Stomach (tissue), 9 donors: ENCODE results near the gene DHDH. TPM values are rescaled to one million over a fixed set of nuclear protein-coding genes. Genes with fewer than 3 reads are reported as not detected.

Experiments used
- DNase-seq, 2 donors: peaks; one replicate each; pipeline versions ENCODE4 v3.0.0 to v3.0.0-alpha.2; 2013 to 2019
- H3K27ac ChIP-seq, 5 donors: fragments of 200-600 bp in 4 of 5; sonication (generic) in 4 of 5; one replicate each; pipeline ENCODE4 v1.5.1; 2013 to 2019; ENCODE audit warnings: mild to moderate bottlenecking in 1 of 5, moderate library complexity in 1 of 5
- H3K27me3 ChIP-seq, 3 donors: fragments of 200-600 bp; sonication (generic); one replicate each; pipeline ENCODE4 v1.5.1; 2017 to 2019; ENCODE audit warnings: mixed run types in 1 of 3
- H3K36me3 ChIP-seq, 4 donors: fragments of 200-600 bp; sonication (generic); 1 replicate in 3 of 4; 2 replicates in 1 of 4; pipeline ENCODE4 v1.5.1; 2016 to 2019
- H3K4me1 ChIP-seq, 4 donors: fragments of 200-600 bp; sonication (generic); one replicate each; pipeline ENCODE4 v1.5.1; 2016 to 2019
- H3K4me3 ChIP-seq, 4 donors: fragments of 200-600 bp; sonication (generic) in 3 of 4; one replicate each; pipeline ENCODE4 v1.5.1; 2016 to 2019; ENCODE audit warnings: mild to moderate bottlenecking in 1 of 4
- H3K9me3 ChIP-seq, 4 donors: fragments of 200-600 bp; sonication (generic); one replicate each; pipeline ENCODE4 v1.5.1; 2016 to 2019
- CTCF ChIP-seq, 7 experiments: fragments of 450-650 bp in 4 of 7; fragments of 200-600 bp in 3 of 7; sonication (generic) in 3 of 7; IDR thresholded peaks; one replicate each; pipeline ENCODE4 v1.5.1; 2016 to 2019; ENCODE audit warnings: antibody characterized with exemption in 7 of 7, control low read depth in 2 of 7, mild to moderate bottlenecking in 1 of 7
- EP300 ChIP-seq: sonication (generic); formaldehyde crosslinking; IDR thresholded peaks from one replicate; pipeline ENCODE4 v1.6.1; 2017; ENCODE audit warnings: antibody characterized with exemption
- POLR2A ChIP-seq, 4 donors: fragments of 450-650 bp; IDR thresholded peaks; one replicate each; pipeline ENCODE4 v1.6.1; 2016; ENCODE audit warnings: antibody characterized with exemption in 4 of 4, control low read depth in 2 of 4, mild to moderate bottlenecking in 1 of 4, moderate library complexity in 1 of 4
- POLR2AphosphoS5 ChIP-seq, 3 donors: sonication (generic); formaldehyde crosslinking; IDR thresholded peaks; one replicate each; pipeline ENCODE4 v1.6.1; 2016; ENCODE audit warnings: antibody characterized with exemption in 3 of 3
- WGBS, 5 donors: extraction: QIAGEN DNeasy Blood & Tissue Kit in 3 of 5; methylation state at CpG; one replicate each; pipeline versions ENCODE4 v1.1.5 to v1.1.7; 2013 to 2018; 5-methylcytosine and 5-hydroxymethylcytosine counted together
- intact Hi-C: fragments of 100-400 bp; cut with DNase I; formaldehyde crosslinking; loops from one replicate; pipeline ENCODE4 v1.15.1; 2023; ENCODE audit warnings: low total_unique reads
- polyA plus RNA-seq, 3 donors: library from polyadenylated mRNA; stranded (reverse); fragments of 200-250 nt; gene quantifications; one replicate each; pipeline ENCODE4 v1.2.3, GENCODE V29; 2013
- total RNA-seq, 5 donors: library from RNA; depleted of rRNA; stranded (reverse); fragments of >200 nt; gene quantifications; one replicate each; pipeline versions ENCODE4 v1.1.0 to v1.2.3, GENCODE V29; 2014 to 2016
- donor health status: healthy with polysubstance abuse.
- donor health status: Bipolar disorder and iron deficiency.
- donor health status: healthy.

Gene DHDH
- total and polyA plus RNA-seq, 8 donors: 0.89 to 1.2 (median 0.93) TPM; not detected in 5

- no peaks in the 10 kb centered on the region for H3K27me3 ChIP-seq
- 39 to 57% (median 41%) methylated on average over 3 to 7 of the region's 7 CpGs for WGBS, 5 donors
- peaks cover 12 to 21% (median 20%) of the 10 kb centered on the region in 4 donors for H3K36me3 ChIP-seq
- H3K4me1 ChIP-seq: peaks cover 42 to 76% (median 57%) of the 10 kb centered on the region in 4 donors
- DNase-seq: no peak
- H3K4me3 ChIP-seq: peak overlapping the region in 1 of 4 donors; percentile 6
- TF ChIP-seq CTCF (IDR thresholded peaks at IDR 0.05) (no peak), POLR2AphosphoS5 (IDR thresholded peaks at IDR 0.05) (no peak), POLR2A (IDR thresholded peaks at IDR 0.05) (no peak), EP300 (no peak)
- H3K27ac ChIP-seq: peak overlapping the region; percentile 93 to 97 (median 96)
- intact Hi-C loops: no loop called here
- no peaks in the 10 kb centered on the region for H3K9me3 ChIP-seq
Observed at GRCh38 chr19:48962849-48963165, 29.3 kb downstream of the DHDH start.

- Histone ChIP-seq H3K4me1 (peaks cover 42 to 84% (median 63%) of the 10 kb centered on the region in 4 donors), H3K36me3 (peaks cover 12 to 29% (median 24%) of the 10 kb centered on the region in 4 donors), H3K9me3 (no peaks in the 10 kb centered on the region), H3K4me3 (peak overlapping the region; percentile 77 to 98 (median 90)), H3K27me3 (no peaks in the 10 kb centered on the region), H3K27ac (peak overlapping the region; percentile 93 to 97 (median 96))
- 3 to 9% (median 7%) methylated on average over 23 to 28 of the region's 28 CpGs for WGBS, 5 donors
- TF ChIP-seq EP300 (peak; percentile 75), POLR2AphosphoS5 (IDR thresholded peaks at IDR 0.05) (peak; percentile 54 to 67 (median 64)), CTCF (IDR thresholded peaks at IDR 0.05) (no peak)
- intact Hi-C loops: no loop called here
- DNase-seq: peak; percentile 77 to 94
Observed at GRCh38 chr19:48963371-48964204, 30.1 kb downstream of the DHDH start.

DNA sequence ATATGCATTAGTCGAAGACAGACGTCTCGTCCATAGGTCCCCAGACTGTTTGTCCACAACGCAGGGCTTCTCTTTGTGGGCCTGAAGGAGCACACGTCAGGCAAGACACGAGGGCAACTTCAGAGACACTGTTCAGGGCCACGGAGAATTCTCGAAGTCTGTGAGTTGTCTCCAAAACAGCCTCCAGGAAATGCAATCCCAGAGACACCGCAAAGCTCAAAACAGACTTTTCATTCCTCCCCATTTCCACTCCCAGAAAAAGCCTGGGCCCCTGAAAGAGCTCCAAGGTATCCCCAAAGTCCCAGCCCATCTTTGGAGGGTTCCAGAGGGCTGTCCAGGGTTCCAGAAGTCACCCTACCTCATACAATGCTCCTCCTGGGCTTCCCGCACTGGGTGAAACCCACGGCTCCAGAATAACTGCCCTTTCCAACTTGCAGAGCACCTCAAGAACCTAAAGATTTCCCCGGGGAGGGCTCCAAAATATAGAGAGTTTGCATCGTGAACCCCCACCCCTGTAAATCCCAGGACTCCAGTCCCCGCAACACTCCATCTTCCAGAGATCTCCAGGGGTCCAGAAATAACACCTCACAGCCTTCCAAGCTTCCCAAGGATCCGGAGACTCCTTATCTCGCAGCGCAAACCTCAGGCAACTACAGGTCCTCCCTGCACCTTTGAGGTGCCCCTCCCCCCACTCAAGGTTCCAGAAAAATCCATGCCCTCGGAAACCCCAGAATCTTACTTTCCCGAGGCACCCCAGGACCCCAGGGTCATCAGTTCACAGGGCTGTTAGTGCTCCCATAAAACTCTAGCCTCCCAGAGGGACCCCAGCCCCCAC, 30.9 kb downstream of the DHDH start:
- intact Hi-C loops: no loop called here
- H3K9me3 ChIP-seq: no peaks in the 10 kb centered on the region

More for the DNA sequence above, 30.9 kb downstream of the DHDH start:
- Histone ChIP-seq H3K27ac (peak overlapping the region; percentile 93 to 97 (median 96)), H3K4me1 (peaks cover 42 to 91% (median 67%) of the 10 kb centered on the region in 4 donors), H3K4me3 (peak overlapping the region; percentile 77 to 98 (median 90)), H3K27me3 (no peaks in the 10 kb centered on the region), H3K36me3 (peaks cover 18 to 37% (median 33%) of the 10 kb centered on the region in 4 donors)
- 9 to 17% (median 13%) methylated on average over 19 of the region's 19 CpGs for WGBS, 5 donors
- TF ChIP-seq POLR2AphosphoS5 (IDR thresholded peaks at IDR 0.05): no peak
- TF ChIP-seq POLR2A (IDR thresholded peaks at IDR 0.05): no peak
- no peak for TF ChIP-seq EP300
- no peak for TF ChIP-seq CTCF (IDR thresholded peaks at IDR 0.05)
- peak in 1 of 2 donors; percentile 56 for DNase-seq
